SKM-1 (cell line): Measurements from ENCODE around the gene LYPD6B.

ENCODE experiments used
- DNase-seq: peaks from one replicate; lab custom pipeline; 2025; ENCODE audit not compliant: unreplicated experiment; lab: John Stamatoyannopoulos, UW

The LYPD6B gene

GRCh38 chr2:149039213-149039724 is 770 bp downstream of the LYPD6B start:
- no peak for DNase-seq

DNA sequence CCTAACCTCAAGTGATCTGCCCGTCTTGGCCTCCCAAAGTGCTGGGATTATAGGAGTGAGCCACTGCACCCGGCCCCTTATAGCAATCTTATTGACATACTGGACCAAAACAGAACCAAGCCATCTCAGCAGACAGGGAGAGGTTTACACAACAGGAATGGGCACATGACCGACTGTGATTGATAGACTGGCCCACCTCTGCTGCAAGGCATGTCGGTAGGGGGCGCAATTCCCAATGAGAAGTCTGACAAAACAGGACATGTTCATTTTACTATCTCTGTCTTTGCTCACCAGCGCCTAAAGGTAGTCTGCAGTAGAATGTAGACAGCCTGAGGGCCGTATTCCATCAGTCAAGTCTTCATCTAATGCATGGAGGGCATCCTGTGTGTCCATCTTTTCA is 2.0 kb downstream of the LYPD6B start:
- DNase-seq: peak; percentile 18

- no peak for DNase-seq
Measured at GRCh38 chr2:149041482-149041881, 3.0 kb downstream of the LYPD6B start.

- no peak for DNase-seq
Measured at GRCh38 chr2:149042881-149043280, 4.4 kb downstream of the LYPD6B start.

- no peak for DNase-seq
Measured at GRCh38 chr2:149044500-149044899, 6.0 kb downstream of the LYPD6B start.

DNA sequence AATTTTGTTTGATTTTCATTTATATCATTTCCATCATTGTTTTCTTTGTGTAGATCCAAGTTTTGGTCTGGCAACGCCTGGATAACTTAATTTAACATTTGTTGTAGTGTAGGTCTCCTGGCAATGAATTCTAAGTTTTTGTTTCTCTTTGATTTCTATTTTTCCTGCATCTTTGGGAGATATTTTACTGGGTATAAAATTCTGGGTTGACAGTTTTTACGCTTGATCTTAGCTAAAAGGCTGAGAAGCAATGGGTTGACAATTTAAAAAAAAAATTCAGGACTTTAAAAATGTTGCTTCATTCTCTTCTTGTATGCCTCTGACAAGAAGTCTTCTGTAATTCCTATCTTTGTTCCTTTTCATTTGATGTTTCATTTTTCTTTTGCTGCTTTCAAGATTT is 8.6 kb downstream of the LYPD6B start:
- DNase-seq: no peak

DNA sequence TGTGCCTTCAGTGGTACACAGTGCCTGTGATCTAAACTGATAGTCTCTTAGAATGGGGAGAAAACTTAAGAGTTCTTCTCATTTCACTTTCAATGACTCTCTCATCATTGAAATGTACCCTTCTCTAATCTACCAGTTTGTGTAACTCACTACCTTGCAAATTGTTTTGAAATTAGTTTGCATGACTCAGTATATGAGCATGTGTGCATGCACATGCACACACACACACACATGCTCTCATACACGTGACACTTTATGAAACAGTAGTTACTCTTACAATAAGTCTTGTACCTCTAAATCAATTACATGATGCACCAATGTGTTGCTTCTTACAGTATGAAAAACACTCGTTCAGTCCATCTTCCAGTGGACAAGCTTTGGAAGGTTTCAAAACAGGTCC is 10.6 kb downstream of the LYPD6B start:
- no peak for DNase-seq

DNA sequence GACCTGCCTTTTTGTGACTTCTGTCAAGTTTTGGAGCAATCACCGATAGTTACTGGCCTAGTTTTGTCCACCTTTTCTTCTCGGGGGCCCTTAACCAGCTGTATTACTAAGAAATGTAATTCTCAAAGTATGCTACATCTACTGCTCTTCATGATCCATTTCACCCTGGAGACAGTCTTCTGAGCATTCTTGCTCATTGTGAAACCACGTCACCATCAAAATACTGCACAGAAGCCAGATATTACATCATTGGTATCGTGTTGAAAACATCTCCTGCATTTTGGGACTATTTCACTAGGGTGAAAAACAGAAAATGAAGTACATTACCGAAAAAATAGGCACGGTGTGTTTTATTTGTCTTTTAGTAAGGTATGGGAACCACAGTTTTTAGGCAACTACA is 11.7 kb downstream of the LYPD6B start:
- no peak for DNase-seq

DNA sequence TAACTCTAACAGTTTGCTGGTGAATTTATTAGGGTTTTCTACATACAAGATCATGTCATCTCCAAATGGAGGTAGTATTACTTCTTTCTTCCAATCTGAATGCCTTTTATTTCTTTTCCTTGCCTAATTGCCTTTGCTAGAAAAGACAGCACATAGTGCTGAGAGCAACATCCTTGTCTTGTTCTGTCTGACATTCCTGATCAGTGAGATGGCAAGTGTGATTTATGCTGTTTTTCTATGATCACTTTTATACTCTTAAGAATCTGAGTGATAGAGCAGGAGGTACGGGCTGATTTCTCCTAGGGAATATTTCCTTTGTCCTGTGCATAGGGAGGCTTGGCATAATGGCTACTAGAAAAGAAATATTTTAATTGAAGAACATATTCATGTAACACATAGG is 17.3 kb downstream of the LYPD6B start:
- DNase-seq: no peak

DNA sequence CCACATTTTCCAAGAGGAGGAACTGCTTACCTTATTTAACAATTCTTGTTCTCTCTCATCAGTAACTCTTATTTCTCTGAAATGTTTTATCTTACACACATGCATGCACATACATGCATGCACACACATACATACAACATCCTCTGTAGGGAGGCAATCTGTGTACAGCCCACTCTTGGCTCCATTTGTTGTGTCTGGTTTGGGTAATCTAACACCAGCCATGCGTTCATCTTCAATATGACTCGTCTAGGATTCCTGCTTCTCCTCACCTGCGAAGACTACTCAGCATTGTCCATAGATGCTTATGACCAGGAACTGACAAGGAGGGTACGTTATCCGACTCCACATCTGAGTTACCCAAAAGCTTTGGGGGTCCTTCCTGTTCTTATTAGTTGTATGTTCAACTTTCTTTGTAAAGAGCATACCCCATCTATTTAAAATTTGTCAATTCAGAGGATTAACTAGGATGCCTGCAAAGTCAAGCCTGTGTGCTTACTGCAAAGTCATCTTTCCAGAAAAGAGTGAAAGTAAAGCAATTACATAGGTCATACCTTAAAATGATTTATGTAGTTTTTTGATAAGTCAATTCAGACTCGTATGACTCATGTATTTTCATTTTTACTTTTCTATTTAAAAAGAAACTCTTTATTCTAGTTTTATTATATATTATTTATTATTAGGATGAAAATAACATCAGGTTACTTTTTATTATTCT is 18.2 kb downstream of the LYPD6B start:
- no peak for DNase-seq

DNA sequence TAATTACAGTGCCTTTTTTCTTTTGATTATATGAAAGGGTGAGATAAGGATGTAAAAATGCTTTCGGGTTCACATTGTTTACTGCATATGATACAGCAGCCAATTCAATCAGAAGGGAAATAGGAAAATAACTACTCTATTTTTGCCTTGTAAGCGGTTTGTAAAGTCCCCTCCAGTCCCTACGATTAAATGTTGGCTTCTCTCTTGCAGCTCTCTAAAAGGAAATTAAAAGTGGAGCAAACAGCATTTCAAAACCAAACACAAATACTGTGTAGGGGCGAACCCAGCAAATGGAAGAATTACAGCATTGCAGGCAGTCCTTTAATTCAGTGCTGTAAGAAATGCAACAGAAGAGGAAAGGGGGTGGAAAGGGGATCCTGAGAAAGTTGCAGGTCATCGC is 18.9 kb downstream of the LYPD6B start:
- DNase-seq: no peak

DNA sequence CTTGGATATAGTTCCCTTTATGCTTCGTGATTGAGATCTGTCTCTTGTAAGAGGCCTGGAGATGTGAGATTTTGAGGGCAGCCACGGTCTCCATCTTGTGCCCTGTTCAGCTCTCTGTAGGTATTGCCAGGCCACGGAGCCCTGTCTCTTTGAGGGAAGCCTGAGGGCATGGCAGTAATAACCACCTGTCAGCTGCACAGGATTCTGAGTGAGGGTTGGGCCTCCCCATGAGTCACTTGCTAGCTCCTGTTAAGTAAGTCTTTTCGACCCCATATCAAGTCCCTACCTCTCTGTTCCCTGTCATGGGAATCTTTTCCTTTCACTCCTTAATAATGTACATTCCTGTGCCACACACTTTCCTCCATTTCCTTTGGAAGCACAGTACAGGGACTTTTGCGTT is 20.4 kb downstream of the LYPD6B start:
- DNase-seq: no peak

DNA sequence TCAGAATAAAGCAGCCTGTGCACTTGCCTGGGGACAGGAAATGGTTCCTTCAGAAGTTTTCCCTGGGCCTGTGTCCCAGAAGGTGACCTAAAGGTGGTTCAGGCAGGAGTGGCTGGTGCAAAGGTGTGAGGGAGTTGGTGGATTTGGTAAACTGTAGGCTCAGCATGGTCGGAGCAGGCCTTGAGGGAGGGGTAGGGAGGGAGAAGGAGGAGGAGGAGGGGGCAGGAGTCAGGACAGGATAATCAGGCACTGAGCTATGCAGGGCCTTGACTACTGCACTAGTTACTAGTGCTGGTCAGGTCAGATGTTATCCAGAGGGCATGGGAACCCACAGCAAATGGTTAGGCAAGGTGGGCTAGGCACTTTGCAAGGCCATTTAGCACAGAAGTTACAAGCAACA is 21.3 kb downstream of the LYPD6B start:
- no peak for DNase-seq

GRCh38 chr2:149061133-149061745 is 22.7 kb downstream of the LYPD6B start:
- no peak for DNase-seq

DNA sequence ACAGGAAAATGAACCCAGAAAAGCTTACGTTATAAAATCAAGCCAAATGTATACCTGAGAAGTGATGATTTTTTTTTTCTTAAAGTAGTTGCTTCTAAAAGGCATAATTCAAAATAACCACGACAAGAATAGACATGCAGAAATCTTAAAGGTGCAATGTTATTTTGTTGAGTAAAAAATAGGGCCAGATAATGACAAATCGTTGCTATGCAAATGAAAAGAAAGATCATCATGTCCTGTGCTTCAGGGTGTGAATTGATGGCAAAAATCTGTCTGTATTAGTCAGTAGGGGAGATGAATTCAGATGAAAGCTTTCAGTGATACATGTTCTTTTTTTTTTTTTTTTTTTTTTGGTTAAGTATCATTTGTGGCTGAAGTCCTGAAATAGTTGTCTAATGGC is 24.0 kb downstream of the LYPD6B start:
- no peak for DNase-seq

GRCh38 chr2:149063177-149063576 is 24.7 kb downstream of the LYPD6B start:
- no peak for DNase-seq

GRCh38 chr2:149064365-149064841 is 25.9 kb downstream of the LYPD6B start:
- no peak for DNase-seq

GRCh38 chr2:149064856-149065630 is 26.5 kb downstream of the LYPD6B start:
- no peak for DNase-seq

GRCh38 chr2:149068225-149068995 is 29.9 kb downstream of the LYPD6B start:
- no peak for DNase-seq

DNA sequence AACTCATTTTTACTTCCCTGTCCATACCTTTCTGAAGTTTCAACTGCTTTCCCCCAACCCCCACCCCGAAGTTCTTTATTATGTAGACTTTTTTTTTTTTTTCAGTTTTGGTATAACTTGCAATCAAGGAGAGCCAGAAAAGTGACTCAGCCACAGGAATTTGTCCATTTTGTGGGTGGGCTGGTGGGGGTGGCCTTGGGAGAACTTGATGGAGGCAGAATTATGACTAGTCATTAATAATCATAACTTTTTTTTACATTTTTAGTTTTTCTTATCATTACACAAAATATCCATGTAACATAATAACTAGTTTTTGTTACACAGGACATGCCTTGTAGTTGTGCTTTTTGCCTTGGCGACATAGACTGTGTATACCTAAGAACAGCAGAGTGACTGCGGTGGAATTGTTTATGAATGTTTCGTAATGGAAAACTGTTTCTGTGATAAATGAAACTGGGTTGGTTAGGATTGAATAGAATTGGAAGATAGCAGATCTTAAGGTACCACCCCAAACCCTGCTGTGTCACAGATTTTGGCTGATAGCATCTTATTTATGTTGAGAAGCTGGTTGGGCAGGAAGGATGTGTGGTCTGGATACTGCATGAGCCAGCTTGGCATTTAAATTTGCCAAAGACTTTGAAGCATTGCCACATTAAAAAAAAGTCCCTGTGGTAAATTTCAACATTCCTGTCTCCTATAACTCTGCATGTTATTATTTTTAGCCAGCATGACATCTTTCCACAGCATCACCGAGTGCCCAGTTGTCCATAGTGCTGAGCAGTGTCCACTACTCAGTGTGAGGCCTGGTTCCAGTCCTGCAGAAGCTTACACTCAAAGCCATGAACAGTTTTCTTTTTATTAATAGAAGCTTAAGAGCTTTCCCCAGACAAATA is 30.7 kb downstream of the LYPD6B start:
- DNase-seq: no peak
